ENCODE measurements around the gene SAMHD1. TPM values are rescaled to one million over a fixed set of nuclear protein-coding genes. Genes with fewer than 3 reads are reported as not detected.

Gene SAMHD1
- total and polyA plus RNA-seq, 2 of the 13 experiments (the other 11 are each of a cell fraction or from before 2014, with no cell fraction given) = 16.9 to 43.5 TPM

- DNase-seq (ENCODE audit: low spot score) = no peak
- 94% methylated on average over 14 of the region's 14 CpGs for WGBS (ENCODE audit: low lambda C conversion rate)
- H2AFZ ChIP-seq (ENCODE audit: low read length) = no peak overlapping the region
- H3K79me2 ChIP-seq (ENCODE audit: insufficient read depth, low read length) = peaks cover 22% of the 10 kb centered on the region
- no peaks in the 10 kb centered on the region for H3K9me3 ChIP-seq (ENCODE audit: low read length)
- peaks cover 1 to 10% of the 10 kb centered on the region in 2 experiments; a peak in 1 of 5 replicates for H3K27me3 ChIP-seq (ENCODE audit: control insufficient read depth in 1 of 2, insufficient read depth in 2 of 2, low read length in 2 of 2)
- no peaks in the 10 kb centered on the region for H4K20me1 ChIP-seq (ENCODE audit: insufficient read depth, low read length)
- H3K9ac ChIP-seq (ENCODE audit: insufficient read depth, low read depth, low read length) = peak overlapping the region; percentile 68
- no TSS peak for BruUV-seq (replicated peaks)
- no peaks in the 10 kb centered on the region; a peak in 2 of 5 replicates for H3K36me3 ChIP-seq (replicated peaks in 1 of 2; ENCODE audit: control insufficient read depth in 1 of 2, insufficient read depth in 2 of 2, low read length in 2 of 2)
- intact Hi-C loops (cut with micrococcal nuclease; ENCODE audit: unreplicated experiment) (no loop called here), in situ Hi-C loops (cut with HindIII; ENCODE audit: extremely low pct_ligation_motif_present, low pct_unique_long_range_greater_than_20kb) (no loop called here)
- H3K4me2 ChIP-seq (ENCODE audit: low read depth, low read length) = peak overlapping the region; percentile 84
- peaks cover 57% of the 10 kb centered on the region for H3K4me1 ChIP-seq (ENCODE audit: insufficient read depth, low read length)
- H3K27ac ChIP-seq (ENCODE audit: extremely low read length, insufficient read depth, low read length) = peak overlapping the region; percentile 1
- ChIA-PET POLR2A (interaction anchor here (0.5 to 4.9 kb wide), 8 partner anchors 9 to 1478 kb away, joined by 3 to 39 read pairs (median 4); partner anchors contain the start of genes DSN1 and TLDC2), CTCF (ENCODE audit: low intra/inter-chr PET ratio, low total read pairs) (no interaction called here)
- no peak for FAIRE-seq
- H3K4me3 ChIP-seq (replicated peaks in 1 of 3; ENCODE audit: insufficient read depth in 1 of 3, low read depth in 2 of 3, low read length in 3 of 3) = peak overlapping the region; percentile 68 to 86 (median 73); a peak in 5 of 6 replicates
- ATAC-seq = no peak
- TF ChIP-seq EP300 (IDR thresholded peaks at IDR 0.05; ENCODE audit: low read depth in 2 of 2, low read length in 2 of 2) (no peak), EP300 (CRISPR knock-in tag; IDR thresholded peaks at IDR 0.05; ENCODE audit: borderline replicate concordance) (no peak), REL (CRISPR knock-in tag; conservative IDR thresholded peaks at IDR 0.05) (0 out of 2 replicates have a peak, but pooled peaks have one; percentile 31), ZNF629 (CRISPR knock-in tag; conservative IDR thresholded peaks at IDR 0.05) (peak; percentile 98), ZNF761 (CRISPR knock-in tag; conservative IDR thresholded peaks at IDR 0.05) (0 out of 2 replicates have a peak, but pooled peaks have one; percentile 24), ZNF280B (CRISPR knock-in tag; IDR thresholded peaks at IDR 0.05; ENCODE audit: borderline replicate concordance) (0 out of 2 replicates have a peak, but pooled peaks have one; percentile 64), NR2C2 (CRISPR knock-in tag; IDR thresholded peaks at IDR 0.05; ENCODE audit: borderline replicate concordance) (0 out of 2 replicates have a peak, but pooled peaks have one; percentile 21), RXRB (CRISPR knock-in tag; IDR thresholded peaks at IDR 0.05; ENCODE audit: borderline replicate concordance) (no peak), NFYB (CRISPR knock-in tag; IDR thresholded peaks at IDR 0.05) (no peak), YEATS2 (CRISPR knock-in tag; IDR thresholded peaks at IDR 0.05; ENCODE audit: borderline replicate concordance) (0 out of 2 replicates have a peak, but pooled peaks have one; percentile 6), KDM1A (CRISPR knock-in tag; IDR thresholded peaks at IDR 0.05) (0 out of 2 replicates have a peak, but pooled peaks have one; percentile 59), PRDM15 (CRISPR knock-in tag; IDR thresholded peaks at IDR 0.05) (no peak), CAMTA2 (CRISPR knock-in tag; IDR thresholded peaks at IDR 0.05; ENCODE audit: borderline replicate concordance) (no peak), ZNF672 (CRISPR knock-in tag; IDR thresholded peaks at IDR 0.05) (no peak), ADNP (CRISPR knock-in tag; IDR thresholded peaks at IDR 0.05) (0 out of 2 replicates have a peak, but pooled peaks have one; percentile 34), TBX3 (IDR thresholded peaks at IDR 0.05; ENCODE audit: borderline replicate concordance) (no peak), TBP (CRISPR knock-in tag; IDR thresholded peaks at IDR 0.05) (no peak), CREBL2 (CRISPR knock-in tag; IDR thresholded peaks at IDR 0.05; ENCODE audit: borderline replicate concordance) (no peak), ZFP37 (CRISPR knock-in tag; IDR thresholded peaks at IDR 0.05; ENCODE audit: borderline replicate concordance) (no peak)
Measured at GRCh38 chr20:36860811-36861624, 90.5 kb downstream of the SAMHD1 start.
